ENCODE measurements around the gene FMNL2. TPM values are rescaled to one million over a fixed set of nuclear protein-coding genes. Genes with fewer than 3 reads are reported as not detected.
A peak's percentile ranks its signal among the peaks of the same experiment; 100 is the strongest.

Gene FMNL2
- total RNA-seq, 1 donor from 2014 or later, result 24.7 TPM

GRCh38 chr2:152304836-152305235 is 30.1 kb upstream of the FMNL2 start:
- FAIRE-seq, result no peak
- H3K4me3 ChIP-seq (ENCODE audit: low read depth, low read length), result no peak overlapping the region
- DNase-seq (ENCODE audit: low read depth), result peak; percentile 75
- no peak for TF ChIP-seq CTCF (IDR thresholded peaks at IDR 0.05; ENCODE audit: insufficient read depth, low read length, severe bottlenecking)
- no peaks in the 10 kb centered on the region for H3K36me3 ChIP-seq (ENCODE audit: control insufficient read depth, insufficient read depth, low read length)
- no peaks in the 10 kb centered on the region for H3K27me3 ChIP-seq (ENCODE audit: control insufficient read depth, insufficient read depth, low read length)

- Histone ChIP-seq H3K27me3 (ENCODE audit: control insufficient read depth, insufficient read depth, low read length) (no peaks in the 10 kb centered on the region), H3K36me3 (ENCODE audit: control insufficient read depth, insufficient read depth, low read length) (no peaks in the 10 kb centered on the region), H3K4me3 (ENCODE audit: low read depth, low read length) (no peak overlapping the region)
- DNase-seq (ENCODE audit: low read depth) (peak; percentile 57), FAIRE-seq (no peak)
- TF ChIP-seq CTCF (IDR thresholded peaks at IDR 0.05; ENCODE audit: insufficient read depth, low read length, severe bottlenecking), result no peak
Measured at GRCh38 chr2:152307863-152308262, 27.1 kb upstream of the FMNL2 start.

- no peaks in the 10 kb centered on the region for H3K27me3 ChIP-seq (ENCODE audit: control insufficient read depth, insufficient read depth, low read length)
- no peaks in the 10 kb centered on the region for H3K36me3 ChIP-seq (ENCODE audit: control insufficient read depth, insufficient read depth, low read length)
- no peak for TF ChIP-seq CTCF (IDR thresholded peaks at IDR 0.05; ENCODE audit: insufficient read depth, low read length, severe bottlenecking)
- DNase-seq (ENCODE audit: low read depth) (peak; percentile 27), FAIRE-seq (no peak)
- H3K4me3 ChIP-seq (ENCODE audit: low read depth, low read length), result no peak overlapping the region
Measured at GRCh38 chr2:152309352-152310214, 25.4 kb upstream of the FMNL2 start.

GRCh38 chr2:152319822-152320570 is 15.0 kb upstream of the FMNL2 start:
- Histone ChIP-seq H3K27me3 (ENCODE audit: control insufficient read depth, insufficient read depth, low read length) (no peaks in the 10 kb centered on the region), H3K36me3 (ENCODE audit: control insufficient read depth, insufficient read depth, low read length) (no peaks in the 10 kb centered on the region), H3K4me3 (ENCODE audit: low read depth, low read length) (no peak overlapping the region)
- no peak for TF ChIP-seq CTCF (IDR thresholded peaks at IDR 0.05; ENCODE audit: insufficient read depth, low read length, severe bottlenecking)
- FAIRE-seq, result no peak
- no peak for DNase-seq (ENCODE audit: low read depth)

- no peak for TF ChIP-seq CTCF (IDR thresholded peaks at IDR 0.05; ENCODE audit: insufficient read depth, low read length, severe bottlenecking)
- DNase-seq (ENCODE audit: low read depth), result no peak
- H3K4me3 ChIP-seq (ENCODE audit: low read depth, low read length), result no peak overlapping the region
- H3K27me3 ChIP-seq (ENCODE audit: control insufficient read depth, insufficient read depth, low read length), result no peaks in the 10 kb centered on the region
- H3K36me3 ChIP-seq (ENCODE audit: control insufficient read depth, insufficient read depth, low read length), result no peaks in the 10 kb centered on the region
- no peak for FAIRE-seq
Measured at GRCh38 chr2:152320814-152321213, 14.2 kb upstream of the FMNL2 start.
